GM19452 (cell line): ENCODE data around the gene GALNT2.

Source experiments
- ATAC-seq: cut with Tn5 transposase; IDR thresholded peaks from one replicate; pipeline ENCODE4 v1.9.1; 2021; ENCODE audit not compliant: unreplicated experiment

The GALNT2 gene

DNA sequence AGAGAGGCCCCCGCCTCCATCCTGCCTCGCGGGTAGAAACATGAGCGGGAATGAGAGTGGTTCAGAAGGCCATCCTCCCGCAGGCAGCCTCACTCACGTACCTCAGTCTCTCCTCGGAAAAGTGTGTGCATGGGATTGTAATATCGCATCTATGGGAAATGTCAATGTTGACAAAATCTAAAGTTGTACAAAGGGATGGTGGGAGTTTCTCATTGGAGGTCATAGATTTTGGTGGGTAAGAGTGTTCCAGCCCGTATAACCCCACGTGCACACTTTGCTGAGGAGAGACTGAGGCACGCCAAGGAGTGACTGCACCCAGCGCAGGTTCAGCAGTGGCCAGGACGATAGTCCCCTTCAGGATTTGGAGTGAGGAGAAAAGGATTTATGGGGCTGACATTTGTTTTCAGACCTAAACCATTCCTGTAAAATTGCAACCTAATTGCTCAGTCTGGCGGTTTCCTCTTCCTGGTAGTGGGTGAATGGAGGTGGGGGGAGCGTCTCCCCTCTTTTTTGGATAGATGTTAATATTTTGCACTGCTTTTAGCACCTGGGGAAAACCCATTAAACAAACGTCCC is 59.6 kb downstream of the GALNT2 start:
- no peak for ATAC-seq

DNA sequence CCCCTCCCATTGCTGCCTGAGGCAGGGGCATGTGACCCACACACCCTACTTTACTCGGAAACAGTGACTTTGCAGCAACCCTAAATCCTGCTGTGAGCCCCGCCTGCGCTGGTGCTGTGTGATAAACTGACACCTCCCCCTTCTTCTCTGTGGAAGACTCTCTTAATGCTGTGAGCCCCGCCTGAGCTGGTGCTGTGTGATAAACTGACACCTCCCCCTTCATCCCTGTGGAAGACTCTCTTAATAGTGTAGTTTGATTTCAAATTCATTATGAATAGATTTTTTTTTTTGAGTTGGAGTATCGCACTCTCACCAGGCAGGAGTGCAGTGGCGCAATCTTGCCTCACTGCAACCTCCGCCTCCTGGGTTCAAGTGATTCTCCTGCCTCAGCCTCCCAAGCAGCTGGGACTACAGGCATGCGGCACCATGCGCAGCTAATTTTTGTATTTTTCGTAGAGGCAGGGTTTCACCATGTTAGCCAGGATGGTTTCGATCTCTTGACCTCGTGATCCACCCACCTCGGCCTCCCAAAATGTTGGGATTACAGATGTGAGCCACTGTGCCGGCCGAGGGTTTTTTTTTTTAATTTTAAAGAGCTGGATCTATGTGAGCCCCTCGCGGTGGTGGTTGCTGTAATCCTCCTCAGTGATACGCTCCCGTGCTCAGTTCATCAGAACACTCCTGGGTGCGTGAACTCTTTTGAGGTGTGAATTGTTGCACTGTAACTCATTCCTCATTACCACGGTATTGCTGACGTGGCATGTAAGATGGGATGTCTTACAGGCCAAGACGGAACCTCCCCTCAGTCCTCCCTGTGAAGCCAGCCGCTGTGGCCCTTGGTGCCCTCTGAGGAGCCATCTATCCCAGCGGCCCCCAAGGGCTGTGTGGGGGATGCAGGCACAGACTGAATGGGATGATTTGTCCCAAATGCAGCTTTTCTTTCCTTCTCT is 60.3 kb downstream of the GALNT2 start:
- no peak for ATAC-seq

DNA sequence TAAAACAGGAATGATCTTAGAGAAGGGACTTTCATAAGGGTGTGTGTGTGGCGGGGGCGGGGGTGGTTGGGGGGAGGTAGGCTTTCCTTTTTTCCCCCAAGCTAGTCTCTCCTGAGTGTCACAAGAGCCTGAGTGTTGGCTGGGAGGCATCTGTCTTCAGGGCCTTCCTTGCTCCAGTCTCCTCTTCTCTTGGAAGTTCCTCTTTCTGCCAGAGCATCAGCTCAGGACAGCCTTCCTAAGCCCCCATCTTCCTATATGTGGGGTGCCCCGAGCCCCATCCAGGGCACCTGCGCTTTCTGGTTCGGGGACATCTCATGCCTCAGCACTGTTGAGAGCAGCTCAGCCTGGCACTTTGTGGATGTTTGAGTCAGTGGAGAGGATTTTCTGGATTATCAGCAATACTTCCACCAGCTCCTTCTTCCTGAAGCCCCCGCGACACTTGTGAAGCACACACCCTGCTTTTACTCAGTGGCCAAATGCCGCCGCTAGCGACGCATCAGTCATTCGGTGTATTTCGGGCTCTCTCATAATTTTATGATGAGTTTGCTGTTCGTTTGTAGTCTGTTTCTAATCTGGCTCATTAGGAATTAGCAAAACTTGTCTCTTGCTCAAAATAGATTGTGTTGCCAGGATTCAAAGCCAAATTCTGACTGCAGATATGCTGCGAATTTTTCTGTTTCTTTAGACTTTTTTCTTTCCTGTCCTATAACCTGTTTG is 61.7 kb downstream of the GALNT2 start:
- no peak for ATAC-seq

DNA sequence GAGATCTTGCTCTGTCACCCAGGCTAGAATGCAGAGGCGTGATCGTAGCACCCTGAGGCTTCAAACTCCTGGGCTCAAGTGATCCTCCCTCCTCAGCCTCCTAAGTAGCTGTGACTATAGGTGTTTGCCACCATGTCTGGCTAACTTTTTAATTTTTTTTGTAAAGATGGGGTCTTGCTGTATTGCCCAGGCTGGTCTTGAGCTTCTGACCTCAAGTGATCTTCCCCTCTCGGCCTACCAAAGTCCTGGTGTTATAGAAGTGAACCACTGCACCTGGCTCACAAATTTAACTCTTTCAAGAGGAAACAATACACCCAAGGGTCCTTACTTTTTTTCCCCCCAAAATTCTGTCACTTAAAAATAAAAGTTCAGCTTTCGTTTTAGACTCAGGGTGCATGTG is 62.3 kb downstream of the GALNT2 start:
- no peak for ATAC-seq

DNA sequence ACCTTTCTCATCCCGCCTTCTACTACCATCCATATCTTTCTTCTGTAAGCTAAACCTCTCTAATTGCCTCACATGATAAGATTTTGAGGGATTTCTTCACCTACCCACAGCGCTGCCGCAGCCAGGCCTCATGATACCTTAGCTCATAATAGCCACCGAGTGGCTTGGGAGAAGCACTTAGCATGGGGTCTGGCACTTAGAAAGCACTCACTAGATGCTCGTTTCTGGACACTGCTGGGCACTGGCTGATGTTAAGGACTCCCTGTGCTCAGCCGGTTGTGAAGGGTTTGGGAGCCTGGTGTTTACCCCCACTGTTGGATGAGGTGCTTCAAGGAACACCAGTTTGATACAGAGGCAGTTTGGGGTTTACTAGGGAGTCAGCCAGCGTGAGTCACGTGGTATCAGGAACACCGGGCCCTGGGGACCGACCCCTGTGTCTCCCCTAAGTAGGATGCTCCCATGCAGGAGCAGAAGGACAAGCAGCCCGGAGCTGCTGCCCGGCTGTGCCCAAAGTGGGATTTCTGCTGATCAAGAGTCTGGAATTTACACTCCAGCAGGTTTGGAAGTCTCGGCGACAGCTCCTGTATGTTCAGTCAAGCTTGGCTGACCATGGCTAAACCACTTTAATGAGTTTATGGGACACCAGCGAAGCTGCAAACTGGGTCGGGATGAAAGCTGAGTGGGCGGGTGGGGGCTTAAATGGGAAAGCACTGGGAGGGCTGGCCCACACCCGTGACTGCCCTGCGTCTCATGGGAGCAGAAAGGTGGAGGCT is 63.3 kb downstream of the GALNT2 start:
- ATAC-seq: no peak

DNA sequence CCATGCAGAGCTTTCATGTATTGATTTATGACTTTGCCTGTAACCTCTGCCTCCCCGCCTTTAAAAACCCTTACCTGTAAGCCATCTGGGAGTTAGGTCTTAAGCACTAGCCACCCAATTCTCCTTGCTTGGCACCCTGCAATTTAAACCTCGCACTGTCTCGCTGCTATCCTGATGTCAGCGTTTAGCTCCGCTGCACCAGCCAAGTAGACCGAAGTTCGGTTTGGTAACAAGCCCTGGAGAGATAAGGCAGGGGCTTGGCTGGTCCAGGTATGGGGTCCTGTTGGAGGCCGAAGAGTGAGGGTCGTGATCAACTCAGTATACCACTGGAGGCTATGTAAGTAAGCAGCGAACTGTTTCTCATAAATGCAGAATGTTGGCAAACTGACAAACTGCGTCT is 64.4 kb downstream of the GALNT2 start:
- no peak for ATAC-seq

DNA sequence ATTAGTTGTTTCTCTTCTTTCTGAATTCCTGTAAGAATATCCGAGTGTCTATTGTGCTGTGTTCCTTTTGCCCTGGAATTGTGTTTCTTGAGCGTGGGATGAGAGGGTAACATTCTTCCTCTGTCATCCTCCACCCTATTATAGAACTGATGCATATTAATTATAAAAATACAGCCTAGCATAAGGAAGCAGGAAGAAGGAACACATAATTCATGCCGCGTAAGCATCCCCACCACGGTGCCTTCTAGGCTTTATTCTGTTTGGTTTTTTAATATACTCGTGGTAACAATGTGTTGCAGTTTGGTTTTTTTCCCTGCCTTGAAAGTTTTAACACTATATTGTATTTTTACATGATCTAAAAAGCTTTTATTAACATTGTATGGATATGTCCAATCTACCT is 65.7 kb downstream of the GALNT2 start:
- ATAC-seq: no peak

DNA sequence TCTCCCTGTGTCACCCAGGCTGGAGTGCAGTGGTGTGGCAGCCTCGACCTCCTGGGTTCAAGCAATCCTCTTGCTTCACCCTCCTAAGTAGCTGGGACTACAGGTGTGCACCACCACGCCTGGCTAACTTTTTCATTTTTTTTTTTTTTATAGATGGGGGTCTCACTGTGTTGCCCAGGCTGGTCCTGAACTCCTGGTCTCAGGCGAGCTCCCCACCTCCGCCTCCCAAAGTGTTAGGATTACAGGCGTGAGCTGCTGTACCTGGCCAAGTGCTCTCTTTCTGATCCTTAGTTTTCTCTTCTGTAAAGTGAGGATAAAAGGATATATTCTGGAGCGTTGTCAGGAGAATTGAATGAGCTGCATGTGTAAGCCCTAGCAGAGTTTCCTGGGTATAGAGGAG is 68.7 kb downstream of the GALNT2 start:
- ATAC-seq: no peak

DNA sequence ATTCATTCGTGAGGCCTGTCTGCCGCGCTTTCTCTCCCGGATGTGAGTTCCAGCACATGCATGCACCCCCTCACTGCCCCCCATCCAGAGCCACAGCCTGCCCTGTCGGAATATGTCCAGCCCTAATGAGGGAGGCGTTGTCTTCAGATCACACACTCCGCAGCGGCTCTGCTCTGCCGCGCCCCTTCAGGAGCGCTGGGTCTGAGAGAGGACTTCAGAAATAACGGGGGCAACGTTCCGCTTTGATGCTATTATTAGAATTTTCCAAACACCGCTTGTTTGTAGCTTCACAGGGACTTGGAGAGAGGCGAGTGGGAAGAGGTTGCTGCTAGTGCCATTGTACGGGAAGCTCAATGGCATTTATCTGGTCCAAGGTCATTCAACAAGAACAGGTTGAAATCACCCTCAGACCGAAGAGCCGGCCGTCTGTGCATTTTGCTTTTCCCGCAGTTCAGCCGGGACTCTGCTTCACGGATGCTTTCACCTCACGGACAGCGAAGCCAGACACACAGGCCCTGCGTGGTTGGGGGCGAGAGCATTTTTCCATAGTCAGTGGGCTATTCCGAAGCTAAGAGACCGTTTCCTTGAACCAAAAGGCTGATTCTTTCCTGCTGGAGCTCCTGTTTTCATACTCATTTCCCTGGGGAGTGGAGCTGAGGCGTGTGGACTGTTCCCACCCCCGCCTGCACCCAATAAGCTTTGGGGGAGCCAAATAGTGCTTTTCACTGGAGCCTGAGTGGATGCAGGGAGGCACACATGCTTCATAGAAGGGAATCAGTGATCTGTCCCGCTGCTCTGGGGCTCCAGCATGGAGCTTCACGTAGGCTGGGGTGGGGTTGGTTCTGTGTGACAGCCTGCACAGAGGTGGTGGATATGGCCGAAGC is 69.7 kb downstream of the GALNT2 start:
- ATAC-seq: no peak

DNA sequence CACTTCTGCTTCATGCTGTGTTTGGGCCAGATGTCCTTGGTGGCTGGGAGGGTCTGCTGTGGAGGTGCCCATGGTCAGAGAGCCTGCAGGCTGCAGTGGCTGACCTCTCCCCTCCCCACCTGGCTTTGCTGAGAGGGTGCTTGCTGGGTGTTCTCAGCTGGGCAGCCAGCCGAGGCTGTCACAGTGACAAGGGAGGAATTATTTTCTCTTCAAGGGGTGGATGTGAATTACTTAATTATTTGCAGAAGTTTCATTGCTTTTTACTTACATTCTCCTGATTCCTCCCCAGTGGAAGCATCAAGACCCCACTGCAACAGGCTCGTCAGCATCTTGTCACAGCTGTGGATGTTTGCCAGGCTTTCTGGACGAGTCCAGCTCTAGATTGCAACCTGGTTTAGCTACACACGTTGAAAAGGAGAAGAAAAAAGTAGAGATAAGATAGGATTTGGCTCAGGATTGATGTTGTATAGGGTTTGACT is 70.3 kb downstream of the GALNT2 start:
- no peak for ATAC-seq

DNA sequence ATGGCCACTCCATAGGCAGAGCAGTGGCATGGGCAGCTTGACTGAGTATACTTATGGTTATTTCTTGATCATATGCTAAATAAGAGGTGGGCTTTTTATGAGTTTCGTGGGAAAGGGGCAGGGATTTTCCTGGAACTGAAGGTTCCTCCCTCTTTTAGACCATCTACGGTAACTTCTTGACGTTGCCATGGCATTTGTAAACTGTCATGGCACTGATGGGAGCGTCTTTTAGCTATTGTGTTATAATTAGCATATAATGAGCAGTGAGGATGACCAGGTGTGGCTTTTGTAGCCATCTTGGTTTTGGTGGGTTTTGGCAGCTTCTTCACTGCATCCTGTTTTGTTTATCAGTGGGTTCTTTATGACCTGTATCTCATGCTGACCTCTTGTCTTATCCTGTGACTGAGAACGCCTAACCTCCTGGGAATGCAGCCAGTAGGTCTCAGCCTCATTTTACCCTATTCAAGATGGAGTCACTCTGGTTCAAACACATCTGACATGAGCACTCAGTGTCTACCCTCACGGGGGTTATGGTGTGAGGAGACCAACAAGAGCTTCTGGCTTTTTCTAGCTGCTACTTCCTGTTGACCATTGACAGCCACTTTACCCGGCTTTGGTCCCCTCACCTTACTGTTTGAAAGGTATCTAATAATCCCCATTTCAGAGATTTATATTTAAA is 71.7 kb downstream of the GALNT2 start:
- no peak for ATAC-seq

DNA sequence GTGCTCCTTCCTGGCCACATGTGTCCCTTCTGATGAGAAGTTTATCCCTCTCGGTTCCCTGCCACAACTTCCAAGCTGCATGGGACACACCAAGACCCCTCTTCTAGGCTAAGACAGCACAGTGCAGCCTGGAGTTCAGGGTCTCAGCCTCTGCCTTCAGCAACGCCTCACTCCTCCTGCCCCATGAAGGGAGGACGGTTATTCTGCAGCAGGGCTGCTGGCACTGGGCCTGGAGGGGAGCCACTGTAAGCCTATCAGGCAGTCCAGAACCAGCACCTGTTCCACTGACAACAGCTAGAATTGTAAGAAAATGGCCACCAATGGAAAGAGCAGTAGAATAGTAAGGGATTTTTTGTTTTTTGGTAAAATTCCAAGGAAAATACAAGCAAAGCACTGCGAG is 72.3 kb downstream of the GALNT2 start:
- no peak for ATAC-seq

DNA sequence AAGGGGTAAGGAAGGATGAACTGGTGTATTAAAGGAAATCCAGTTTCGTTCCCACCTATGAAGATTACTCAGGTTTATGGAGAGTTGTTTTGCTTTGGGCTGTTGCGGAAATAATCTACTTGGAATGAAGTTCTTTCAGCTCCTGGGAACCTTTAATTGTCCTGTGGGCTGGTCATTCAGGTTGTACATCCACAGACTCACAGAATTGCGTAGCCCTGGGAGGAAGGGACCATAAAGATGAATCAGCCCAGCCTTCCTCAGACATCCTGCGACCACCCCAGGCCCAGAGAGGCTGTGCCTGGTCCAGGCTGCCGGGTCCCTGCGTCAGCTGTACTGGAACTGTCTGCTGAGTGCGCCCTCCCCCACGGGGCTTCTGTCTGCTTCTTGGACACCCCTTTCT is 72.7 kb downstream of the GALNT2 start:
- no peak for ATAC-seq

DNA sequence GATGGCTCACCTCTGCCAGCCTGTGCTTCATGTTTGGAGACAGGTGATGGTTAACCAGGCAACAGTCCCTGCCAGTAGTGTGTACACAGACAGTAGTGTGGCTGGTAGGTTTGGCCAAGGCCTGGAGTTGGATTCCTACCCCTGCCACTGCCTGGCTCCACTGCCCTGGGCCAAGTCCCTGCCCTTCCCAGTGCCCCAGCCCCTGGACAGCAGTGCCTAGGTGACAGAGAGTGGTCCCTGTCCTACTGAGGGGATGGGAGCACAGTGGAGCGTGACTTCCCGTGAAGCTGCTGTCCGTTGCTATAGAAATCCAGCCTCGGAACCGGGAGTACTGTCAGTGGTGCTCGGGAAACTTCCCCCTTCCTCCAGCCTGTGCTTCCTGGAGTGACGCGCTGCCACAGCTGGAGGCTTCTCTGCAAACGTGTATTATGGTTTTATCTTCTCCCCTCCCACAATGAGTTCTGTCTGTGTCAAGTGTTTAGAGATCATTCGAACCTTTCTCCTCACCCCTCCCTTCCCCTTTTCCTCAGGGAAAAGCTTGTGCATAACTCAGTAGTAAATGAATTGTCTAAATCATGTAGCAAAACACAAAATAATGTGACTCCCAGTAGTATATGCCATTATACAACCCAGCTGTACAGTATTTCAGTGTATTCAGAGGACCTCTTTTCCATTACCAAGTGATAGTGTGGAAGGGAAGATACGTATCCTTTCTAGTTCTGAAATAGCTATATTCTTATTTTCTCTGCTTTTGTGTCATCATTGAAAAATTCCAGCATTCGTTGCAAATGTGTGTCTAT is 73.4 kb downstream of the GALNT2 start:
- ATAC-seq: no peak

DNA sequence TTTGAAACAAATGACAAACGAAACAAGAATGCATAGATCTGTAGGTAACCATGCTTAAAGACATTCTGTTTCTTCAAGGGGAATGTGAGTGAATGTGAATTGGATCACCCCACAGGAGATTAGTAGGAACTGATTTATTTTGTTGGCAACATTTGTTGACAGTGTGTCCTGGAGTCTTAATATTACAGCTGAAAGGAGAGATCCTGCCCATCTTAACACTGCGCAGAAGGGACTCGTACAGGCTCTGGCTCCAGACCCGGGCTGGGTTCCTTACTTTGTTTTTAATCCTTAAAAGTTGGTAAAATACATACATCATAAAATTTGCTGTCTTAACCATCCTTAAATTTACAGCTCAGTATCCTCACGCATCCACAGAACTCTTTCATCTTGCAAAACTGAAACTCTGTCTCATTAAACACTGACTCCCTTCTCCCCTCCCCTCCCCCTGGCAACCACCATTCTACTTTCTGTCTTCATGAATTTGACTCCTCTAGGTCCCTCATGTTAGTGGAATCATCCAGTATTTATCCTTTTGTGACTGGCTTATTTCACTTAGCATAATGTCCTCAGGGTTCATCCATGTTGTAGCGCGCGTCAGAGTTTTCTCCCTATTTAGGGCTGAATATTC is 74.1 kb downstream of the GALNT2 start:
- ATAC-seq: no peak

DNA sequence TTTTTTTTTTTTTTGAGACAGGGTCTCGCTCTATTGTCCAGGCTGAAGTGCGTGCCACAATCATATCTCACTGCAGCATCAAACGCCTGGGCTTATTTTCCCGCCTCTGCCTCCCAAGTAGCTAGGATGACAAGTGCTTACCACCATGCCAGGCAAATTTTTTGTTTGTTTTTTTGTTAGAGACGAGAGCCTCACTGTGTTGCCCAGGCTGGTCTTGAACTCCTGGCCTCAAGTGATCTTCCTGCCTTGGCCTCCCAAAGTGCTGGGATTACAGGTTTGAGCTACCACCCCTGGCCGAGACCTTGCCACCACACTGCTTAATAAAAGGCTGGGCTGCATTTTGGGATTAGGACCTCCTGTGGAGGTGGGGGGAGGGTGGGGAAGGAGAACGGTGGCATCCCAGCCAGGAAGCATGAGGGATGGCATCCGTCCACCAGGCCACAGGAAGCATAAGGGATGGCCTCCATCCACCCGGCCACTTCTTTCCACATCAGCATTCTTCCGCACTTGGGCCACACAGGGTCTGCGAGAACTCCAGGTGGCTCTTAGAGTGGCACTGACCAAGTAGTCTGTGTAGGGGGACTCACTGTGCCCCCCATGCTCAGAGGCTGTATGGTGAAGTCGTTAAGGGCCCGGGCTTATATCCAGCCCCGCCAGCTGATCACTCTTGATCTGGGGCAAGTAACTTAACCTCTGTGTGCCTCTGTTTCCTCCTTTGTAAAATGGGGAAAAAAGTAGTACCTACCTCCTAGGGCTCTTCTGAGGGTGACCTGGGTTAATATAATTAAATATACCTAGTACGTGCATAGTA is 75.0 kb downstream of the GALNT2 start:
- no peak for ATAC-seq

DNA sequence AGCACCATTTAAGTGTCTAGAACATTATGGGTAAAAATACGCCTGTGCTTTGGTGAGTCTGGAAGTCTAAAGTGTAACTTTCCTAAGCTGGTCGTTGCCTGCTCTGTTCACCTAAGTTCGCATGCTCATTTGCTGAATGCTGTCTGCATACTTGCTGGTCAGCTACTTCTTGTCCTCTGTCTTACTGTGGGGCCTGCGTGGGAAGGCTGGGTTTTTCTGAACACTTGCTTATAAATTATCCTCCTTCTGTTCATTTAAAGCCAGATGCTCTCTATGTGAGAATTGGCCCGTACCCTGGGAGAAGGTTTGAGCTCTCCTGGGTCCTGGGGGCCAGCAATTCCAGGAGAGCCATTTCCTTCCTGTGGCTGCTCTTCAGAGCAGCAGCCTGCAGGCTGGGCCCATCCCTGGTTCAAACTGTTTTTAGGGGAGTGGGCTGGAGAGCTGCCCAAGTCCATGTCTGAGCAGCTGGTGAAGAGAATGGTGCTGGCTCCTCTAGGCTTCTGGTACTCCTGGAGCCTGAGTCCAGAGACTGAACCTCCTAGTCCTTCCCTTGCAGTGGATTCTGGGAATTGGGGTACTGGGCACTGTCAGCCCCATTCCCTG is 75.7 kb downstream of the GALNT2 start:
- no peak for ATAC-seq
